Measurements from ENCODE around the gene LCT. TPM values are rescaled to one million over a fixed set of nuclear protein-coding genes. Genes with fewer than 3 reads are reported as not detected.
"Not testable (repeated sequence)": the region's sequence is repeated elsewhere in the genome, so short reads cannot be mapped to it uniquely, and the experiment has no call there.

Gene LCT
- total RNA-seq, 1 donor from 2014 or later: 0.41 TPM

DNA sequence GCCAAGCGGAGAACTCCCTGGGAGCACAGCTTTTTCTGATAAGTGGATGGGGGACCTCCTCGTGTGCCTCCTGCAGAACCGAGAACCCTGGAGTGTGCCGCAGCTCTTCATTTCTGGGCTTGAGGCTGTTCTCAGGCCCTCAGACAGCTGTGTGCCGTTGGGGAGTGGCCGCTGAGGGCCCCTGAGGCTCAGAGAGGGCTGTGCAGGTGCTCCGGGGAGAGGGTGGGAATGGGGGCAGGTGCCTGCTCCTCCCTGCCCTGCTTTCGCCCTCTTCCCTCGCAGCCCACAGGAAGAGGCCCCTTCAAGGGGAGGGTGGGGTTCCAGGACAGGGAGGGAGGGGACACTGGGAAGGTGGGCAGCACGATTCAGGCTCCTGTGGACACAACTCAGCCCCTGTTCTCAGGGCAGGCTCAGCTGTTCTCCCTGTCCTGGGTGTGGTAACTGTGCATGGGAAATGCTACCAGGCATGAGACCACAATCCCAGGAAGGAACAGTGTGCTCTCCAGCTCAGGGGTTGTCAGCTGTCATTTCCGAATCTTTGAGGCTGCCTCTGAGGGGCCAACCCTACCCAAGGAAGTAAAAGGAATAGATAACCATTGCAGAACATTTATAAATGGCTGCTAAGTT is 11.3 kb downstream of the LCT start:
- Mint-ChIP-seq H3K4me3 (no peak overlapping the region), H3K4me1 (ENCODE audit: low read depth) (peaks cover 17% of the 10 kb centered on the region), H3K9me3 (peaks cover 15% of the 10 kb centered on the region), H3K36me3 (ENCODE audit: low read depth) (peaks cover 22% of the 10 kb centered on the region), H3K27me3 (ENCODE audit: insufficient read depth) (no peaks in the 10 kb centered on the region), H3K27ac (no peak overlapping the region)
- intact Hi-C loops (cut with micrococcal nuclease): no loop called here
- no peak for DNase-seq (ENCODE audit: low spot score)

GRCh38 chr2:135825131-135825530 is 11.9 kb downstream of the LCT start:
- Mint-ChIP-seq H3K36me3 (ENCODE audit: low read depth) (peaks cover 24% of the 10 kb centered on the region), H3K9me3 (peaks cover 15% of the 10 kb centered on the region), H3K27ac (no peak overlapping the region), H3K27me3 (ENCODE audit: insufficient read depth) (no peaks in the 10 kb centered on the region), H3K4me1 (ENCODE audit: low read depth) (peaks cover 22% of the 10 kb centered on the region), H3K4me3 (no peak overlapping the region)
- intact Hi-C loops (cut with micrococcal nuclease): no loop called here
- DNase-seq (ENCODE audit: low spot score): no peak

DNA sequence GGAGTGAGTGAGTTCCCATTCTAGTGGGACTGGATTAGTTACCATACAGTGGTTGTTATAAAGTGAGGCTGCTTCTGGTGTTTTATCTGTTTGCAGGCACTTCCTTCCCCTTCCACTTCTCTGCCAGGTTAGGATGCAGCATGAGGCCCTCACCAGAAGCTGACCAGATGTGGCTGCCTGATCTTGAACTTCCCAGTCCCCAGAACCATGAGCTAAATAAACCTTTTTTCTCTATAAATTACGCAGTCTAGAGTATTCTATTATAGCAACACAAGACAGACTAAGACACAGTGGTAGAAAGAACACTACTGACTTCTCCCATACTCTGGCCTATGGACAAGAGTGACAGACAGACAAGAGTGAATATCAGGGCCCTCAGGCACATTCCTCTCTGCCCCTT is 14.1 kb downstream of the LCT start:
- no peak for DNase-seq (ENCODE audit: low spot score)
- intact Hi-C loops (cut with micrococcal nuclease): loop anchor here (5.0 kb wide), 3 partner anchors 161 to 504 kb away; partner anchors contain the start of gene CXCR4
- Mint-ChIP-seq H3K4me1 (ENCODE audit: low read depth) (peaks cover 36% of the 10 kb centered on the region), H3K9me3 (peaks cover 15% of the 10 kb centered on the region), H3K27me3 (ENCODE audit: insufficient read depth) (no peaks in the 10 kb centered on the region), H3K36me3 (ENCODE audit: low read depth) (peaks cover 23% of the 10 kb centered on the region), H3K4me3 (no peak overlapping the region), H3K27ac (no peak overlapping the region)

GRCh38 chr2:135821190-135821589 is 15.8 kb downstream of the LCT start:
- H3K27ac Mint-ChIP-seq: peak overlapping the region; percentile 89
- intact Hi-C loops (cut with micrococcal nuclease): loop anchor here (2.0 to 5.0 kb wide), 5 partner anchors 20 to 506 kb away; partner anchors contain the start of genes CXCR4, R3HDM1 and ZRANB3

DNA sequence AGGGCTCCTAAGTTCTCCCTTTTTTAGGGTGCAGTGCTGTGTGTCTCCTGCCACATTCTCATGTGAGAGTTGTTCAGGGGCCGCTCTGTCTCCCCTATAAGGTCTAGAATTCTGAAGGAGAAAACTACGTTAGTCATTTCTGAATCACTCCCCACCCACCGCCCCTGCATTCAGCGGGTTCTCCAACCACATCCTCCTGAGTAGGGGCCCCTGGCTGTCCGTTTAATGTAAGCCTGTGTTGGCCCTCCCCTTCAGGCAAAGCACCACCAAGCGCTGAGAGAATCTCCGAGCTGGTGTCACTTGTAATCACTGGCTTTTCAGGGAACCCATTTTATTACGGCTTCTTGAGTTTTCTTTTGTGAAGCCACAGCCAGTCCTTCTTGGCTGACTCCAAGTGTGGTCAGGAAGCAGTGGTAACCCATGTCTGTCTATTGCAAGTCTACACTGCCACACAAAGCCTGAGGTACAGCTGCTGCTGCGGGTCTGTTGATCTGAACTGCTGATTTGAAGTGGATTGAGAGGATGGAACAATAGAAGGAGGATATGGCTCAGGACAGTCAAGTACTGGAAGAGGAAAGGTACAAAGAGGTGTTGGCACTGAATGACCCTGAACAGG is 16.9 kb downstream of the LCT start:
- peak; percentile 75 for DNase-seq (ENCODE audit: low spot score)
- Mint-ChIP-seq H3K4me1 (ENCODE audit: low read depth) (peaks cover 52% of the 10 kb centered on the region), H3K36me3 (ENCODE audit: low read depth) (peaks cover 23% of the 10 kb centered on the region), H3K9me3 (peaks cover 15% of the 10 kb centered on the region), H3K4me3 (peak overlapping the region; percentile 80), H3K27me3 (ENCODE audit: insufficient read depth) (no peaks in the 10 kb centered on the region), H3K27ac (peak overlapping the region; percentile 89)
- intact Hi-C loops (cut with micrococcal nuclease): loop anchor here (1.0 to 5.0 kb wide), 11 partner anchors 21 to 768 kb away; partner anchors contain the start of genes CXCR4, DARS1, MCM6 and R3HDM1

More at GRCh38 chr2:135821190-135821589, 15.8 kb downstream of the LCT start:
- Mint-ChIP-seq H3K9me3 (peaks cover 15% of the 10 kb centered on the region), H3K4me3 (peak overlapping the region; percentile 80), H3K27me3 (ENCODE audit: insufficient read depth) (no peaks in the 10 kb centered on the region), H3K4me1 (ENCODE audit: low read depth) (peaks cover 41% of the 10 kb centered on the region), H3K36me3 (ENCODE audit: low read depth) (peaks cover 23% of the 10 kb centered on the region)
- no peak for DNase-seq (ENCODE audit: low spot score)

- no peak overlapping the region for H3K4me3 Mint-ChIP-seq
- intact Hi-C loops (cut with micrococcal nuclease): loop anchor here (5.0 kb wide), 1 partner anchor 313 kb away; no protein-coding TSS in a partner anchor
- peak; percentile 24 for DNase-seq (ENCODE audit: low spot score)
- H3K27ac Mint-ChIP-seq: peak overlapping the region; percentile 30
- peaks cover 17% of the 10 kb centered on the region for H3K9me3 Mint-ChIP-seq
- H3K4me1 Mint-ChIP-seq (ENCODE audit: low read depth): peaks cover 55% of the 10 kb centered on the region
- H3K27me3 Mint-ChIP-seq (ENCODE audit: insufficient read depth): no peaks in the 10 kb centered on the region
- H3K36me3 Mint-ChIP-seq (ENCODE audit: low read depth): peaks cover 22% of the 10 kb centered on the region
These were observed 17.9 kb downstream of the LCT start for GRCh38 chr2:135818937-135819610.

GRCh38 chr2:135817951-135818350 is 19.0 kb downstream of the LCT start:
- Mint-ChIP-seq H3K27me3 (ENCODE audit: insufficient read depth) (no peaks in the 10 kb centered on the region), H3K9me3 (peaks cover 19% of the 10 kb centered on the region), H3K4me1 (ENCODE audit: low read depth) (peaks cover 55% of the 10 kb centered on the region)

DNA sequence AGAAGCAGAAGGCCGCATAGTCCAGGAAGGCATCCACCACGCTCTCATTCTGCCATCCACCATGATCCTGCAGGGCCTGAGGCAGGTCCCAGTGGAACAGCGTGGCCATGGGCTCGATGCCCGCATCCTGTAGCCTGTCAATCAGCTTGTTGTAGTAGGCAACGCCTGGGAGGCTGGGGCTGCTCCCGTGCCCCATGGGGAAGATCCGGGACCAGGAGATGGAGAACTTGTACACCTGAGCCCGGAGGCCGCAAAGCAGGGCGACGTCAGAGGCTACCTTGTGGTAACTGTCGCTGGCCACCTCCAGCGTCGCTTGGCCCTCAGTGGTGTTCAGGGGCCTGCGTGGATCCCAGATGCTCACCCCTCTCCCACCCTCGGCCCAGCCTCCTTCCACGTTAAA is 19.5 kb downstream of the LCT start:
- no peak for DNase-seq (ENCODE audit: low spot score)
- H3K27me3 Mint-ChIP-seq (ENCODE audit: insufficient read depth): no peaks in the 10 kb centered on the region
- peaks cover 7% of the 10 kb centered on the region for H3K36me3 Mint-ChIP-seq (ENCODE audit: low read depth)
- H3K9me3 Mint-ChIP-seq: peaks cover 14% of the 10 kb centered on the region
- peaks cover 55% of the 10 kb centered on the region for H3K4me1 Mint-ChIP-seq (ENCODE audit: low read depth)
- intact Hi-C loops (cut with micrococcal nuclease): loop anchor here (5.0 kb wide), 1 partner anchor 315 kb away; no protein-coding TSS in a partner anchor
- no peak overlapping the region for H3K4me3 Mint-ChIP-seq
- H3K27ac Mint-ChIP-seq: no peak overlapping the region

More at GRCh38 chr2:135817951-135818350, 19.0 kb downstream of the LCT start:
- peaks cover 12% of the 10 kb centered on the region for H3K36me3 Mint-ChIP-seq (ENCODE audit: low read depth)
- H3K4me3 Mint-ChIP-seq: no peak overlapping the region
- intact Hi-C loops (cut with micrococcal nuclease): loop anchor here (5.0 kb wide), 1 partner anchor 314 kb away; no protein-coding TSS in a partner anchor
- H3K27ac Mint-ChIP-seq: no peak overlapping the region
- no peak for DNase-seq (ENCODE audit: low spot score)

GRCh38 chr2:135815269-135815668 is 21.7 kb downstream of the LCT start:
- Mint-ChIP-seq H3K4me1 (ENCODE audit: low read depth) (peaks cover 35% of the 10 kb centered on the region), H3K4me3 (peak overlapping the region; percentile 56), H3K27ac (peak overlapping the region; percentile 94), H3K9me3 (peaks cover 10% of the 10 kb centered on the region), H3K36me3 (ENCODE audit: low read depth) (peaks cover 8% of the 10 kb centered on the region), H3K27me3 (ENCODE audit: insufficient read depth) (no peaks in the 10 kb centered on the region)
- no peak for DNase-seq (ENCODE audit: low spot score)
- intact Hi-C loops (cut with micrococcal nuclease): loop anchor here (1.0 to 5.0 kb wide), 3 partner anchors 317 to 567 kb away; no protein-coding TSS in a partner anchor

DNA sequence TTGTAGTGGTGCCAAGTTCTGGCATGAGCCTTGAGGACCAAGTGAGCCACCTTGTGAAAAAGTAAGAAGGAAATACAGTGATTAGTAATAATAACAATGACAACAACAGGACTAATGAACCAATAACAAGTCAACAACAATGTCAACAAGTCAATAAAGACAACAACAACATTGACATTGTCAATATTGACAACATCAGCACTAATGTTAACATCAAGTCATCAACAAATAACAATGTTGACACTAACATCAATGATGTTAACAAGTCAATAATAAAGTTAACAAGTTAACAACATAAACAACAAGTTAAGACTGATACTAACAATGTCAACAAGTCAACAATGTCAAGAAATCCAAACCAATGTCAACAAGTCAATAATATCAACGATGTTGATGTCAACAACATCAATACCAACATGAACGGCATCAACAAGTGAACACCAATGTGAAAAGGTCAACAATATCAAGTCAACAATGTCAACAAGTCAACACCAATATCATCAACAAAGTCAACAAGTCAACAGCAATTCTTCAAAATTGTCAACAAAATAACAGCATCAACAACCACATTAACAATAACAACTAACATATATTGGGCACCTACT is 24.0 kb downstream of the LCT start:
- intact Hi-C loops (cut with micrococcal nuclease): loop anchor here (2.0 kb wide), 1 partner anchor 244 kb away; no protein-coding TSS in a partner anchor
- Mint-ChIP-seq H3K27ac (peak overlapping the region; percentile 13), H3K4me3 (no peak overlapping the region), H3K27me3 (ENCODE audit: insufficient read depth) (no peaks in the 10 kb centered on the region), H3K9me3 (peaks cover 10% of the 10 kb centered on the region), H3K36me3 (ENCODE audit: low read depth) (peaks cover 13% of the 10 kb centered on the region), H3K4me1 (ENCODE audit: low read depth) (peaks cover 20% of the 10 kb centered on the region)
- DNase-seq (ENCODE audit: low spot score): no peak

GRCh38 chr2:135807874-135808273 is 29.1 kb downstream of the LCT start:
- intact Hi-C loops (cut with micrococcal nuclease); DNase-seq (ENCODE audit: low spot score); H3K4me3 Mint-ChIP-seq; H3K27me3 Mint-ChIP-seq (ENCODE audit: insufficient read depth); H3K9me3 Mint-ChIP-seq; H3K4me1 Mint-ChIP-seq (ENCODE audit: low read depth); H3K27ac Mint-ChIP-seq: not testable (repeated sequence)
- H3K36me3 Mint-ChIP-seq (ENCODE audit: low read depth): peaks cover 13% of the 10 kb centered on the region

DNA sequence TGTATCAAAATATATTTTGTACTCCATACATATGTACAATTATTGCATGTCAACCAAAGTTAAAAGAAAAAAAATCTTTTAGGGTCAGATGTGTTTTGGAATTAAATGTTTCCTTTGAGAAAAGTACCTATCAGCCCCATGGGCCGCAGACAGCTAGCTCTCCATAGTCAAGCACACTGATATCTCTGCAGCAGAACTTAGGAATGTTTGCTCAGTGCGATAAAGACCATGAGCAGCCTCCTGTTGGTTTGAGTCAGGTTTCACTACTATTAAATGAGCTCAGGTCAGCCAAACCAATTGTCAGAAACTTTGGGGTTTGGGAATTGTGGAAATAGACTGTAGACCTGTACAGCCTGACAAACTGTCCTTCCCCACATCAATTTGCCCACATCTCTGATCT is 33.7 kb downstream of the LCT start:
- Mint-ChIP-seq H3K9me3 (peaks cover 24% of the 10 kb centered on the region), H3K4me3 (no peak overlapping the region), H3K36me3 (ENCODE audit: low read depth) (peaks cover 20% of the 10 kb centered on the region)

More for the DNA sequence above, 33.7 kb downstream of the LCT start:
- Mint-ChIP-seq H3K27me3 (ENCODE audit: insufficient read depth) (no peaks in the 10 kb centered on the region), H3K4me1 (ENCODE audit: low read depth) (peaks cover 4% of the 10 kb centered on the region), H3K27ac (no peak overlapping the region)
- intact Hi-C loops (cut with micrococcal nuclease): no loop called here
- no peak for DNase-seq (ENCODE audit: low spot score)
